AG04450 (cell line): Measurements from ENCODE around the gene TIFAB. TPM values are rescaled to one million over a fixed set of nuclear protein-coding genes. Genes with fewer than 3 reads are reported as not detected.

Experiments used
- CTCF ChIA-PET: fragments of 300-600, 350-600 bp; formaldehyde crosslinking; extraction: SDS; loops from one replicate; lab custom pipeline; 2022; ENCODE audit warnings: antibody characterized with exemption, inconsistent platforms; lab: Charles Lee
- POLR2A ChIA-PET: fragments of 350-600 bp; formaldehyde crosslinking; extraction: SDS; loops from one replicate; lab custom pipeline; 2021; ENCODE audit warnings: antibody characterized with exemption, inconsistent platforms; lab: Yijun Ruan, JAX
- DNase-seq: peaks from one replicate; pipeline ENCODE4 v3.0.0-alpha.2; 2011; ENCODE audit warnings: low read depth, low spot score
- H3K27ac ChIP-seq: one replicate; pipeline ENCODE4 v1.5.1; 2012; ENCODE audit warnings: low read depth, low read length, control low read depth
- H3K27me3 ChIP-seq: one replicate; pipeline ENCODE4 v1.6.0; 2012; ENCODE audit warnings: low read length; ENCODE audit not compliant: control insufficient read depth, insufficient read depth
- H3K4me3 ChIP-seq: 2 replicates; pipeline ENCODE4 v1.5.1; 2011; ENCODE audit warnings: mild to moderate bottlenecking, low read depth, low read length, control low read depth
- H3K9me3 ChIP-seq: 2 replicates; pipeline ENCODE4 v1.5.1; 2012; ENCODE audit warnings: low read length; ENCODE audit not compliant: control insufficient read depth, insufficient read depth
- CTCF ChIP-seq: IDR thresholded peaks from 2 replicates; pipeline ENCODE4 v1.5.1; 2011; ENCODE audit warnings: low read depth, low read length, control low read depth, inconsistent platforms
- polyA plus RNA-seq: library from polyadenylated mRNA; depleted of rRNA; stranded (reverse); fragments of >200 nt; gene quantifications from 2 replicates; pipeline ENCODE4 v1.2.3, GENCODE V29; 2011

The TIFAB gene
- polyA plus RNA-seq, 1 experiment, result not detected

- no peak overlapping the region for H3K27ac ChIP-seq
- no peaks in the 10 kb centered on the region for H3K9me3 ChIP-seq
- no peak for TF ChIP-seq CTCF
- peaks cover 20% of the 10 kb centered on the region for H3K27me3 ChIP-seq
- no peak for DNase-seq
- POLR2A ChIA-PET, result interaction anchor here (0.6 kb wide), 1 partner anchor 284 kb away, joined by 3 read pairs; no protein-coding TSS in a partner anchor
- CTCF ChIA-PET, result no interaction called here
- no peak overlapping the region for H3K4me3 ChIP-seq
These were observed 29.7 kb downstream of the TIFAB start for GRCh38 chr5:135422419-135422818.

- CTCF ChIA-PET, result interaction anchor here (2.3 kb wide), 1 partner anchor 9 kb away, joined by 11 read pairs; no protein-coding TSS in a partner anchor
- no peak for DNase-seq
- H3K27me3 ChIP-seq, result peaks cover 28% of the 10 kb centered on the region
These were observed 35.1 kb downstream of the TIFAB start for GRCh38 chr5:135417083-135417482.

GRCh38 chr5:135405082-135405481, 47.1 kb downstream of the TIFAB start:
- ChIA-PET CTCF (interaction anchor here (0.6 to 2.4 kb wide), 3 partner anchors 21 to 774 kb away, joined by 3 to 11 read pairs (median 8); no protein-coding TSS in a partner anchor), POLR2A (no interaction called here)
- no peak for TF ChIP-seq CTCF
- Histone ChIP-seq H3K27me3 (peaks cover 4% of the 10 kb centered on the region), H3K4me3 (no peak overlapping the region), H3K27ac (no peak overlapping the region), H3K9me3 (peaks cover 8% of the 10 kb centered on the region; the same call in 1 of the 2 replicates)
- DNase-seq, result no peak

More at GRCh38 chr5:135417083-135417482, 35.1 kb downstream of the TIFAB start:
- H3K9me3 ChIP-seq, result no peaks in the 10 kb centered on the region
- H3K27ac ChIP-seq, result no peak overlapping the region
- no peak overlapping the region for H3K4me3 ChIP-seq
- no peak for TF ChIP-seq CTCF
- POLR2A ChIA-PET, result no interaction called here

- Histone ChIP-seq H3K9me3 (peaks cover 4% of the 10 kb centered on the region; the same call in 1 of the 2 replicates), H3K27me3 (peaks cover 3% of the 10 kb centered on the region), H3K4me3 (no peak overlapping the region), H3K27ac (no peak overlapping the region)
- ChIA-PET POLR2A (no interaction called here), CTCF (interaction anchor here (0.9 to 1.4 kb wide), 2 partner anchors 23 to 25 kb away, joined by 4 to 13 read pairs; no protein-coding TSS in a partner anchor)
- no peak for DNase-seq
- no peak for TF ChIP-seq CTCF
These were observed 50.1 kb downstream of the TIFAB start for GRCh38 chr5:135402031-135402430.

GRCh38 chr5:135400866-135401265, 51.3 kb downstream of the TIFAB start:
- H3K27me3 ChIP-seq, result peaks cover 2% of the 10 kb centered on the region
- H3K9me3 ChIP-seq, result peaks cover 4% of the 10 kb centered on the region; the same call in 1 of the 2 replicates
- CTCF ChIA-PET, result interaction anchor here (1.4 kb wide), 1 partner anchor 26 kb away, joined by 4 read pairs; no protein-coding TSS in a partner anchor
- no peak for DNase-seq
- no peak for TF ChIP-seq CTCF
- H3K27ac ChIP-seq, result no peak overlapping the region
- POLR2A ChIA-PET, result interaction anchor here (0.6 kb wide), 1 partner anchor 452 kb away, joined by 6 read pairs; no protein-coding TSS in a partner anchor
- no peak overlapping the region for H3K4me3 ChIP-seq
